IMR-90 (cell line): ENCODE data around the gene TJAP1. TPM values are rescaled to one million over a fixed set of nuclear protein-coding genes. Genes with fewer than 3 reads are reported as not detected.

Experiments used
- ATAC-seq: fragments of 200-7000 bp; cut with Tn5 transposase; 2 replicates; pipeline ENCODE4 v1.9.1; 2020; ENCODE audit warnings: low read depth, mild to moderate bottlenecking, moderate library complexity
- BruUV-seq: library from RNA; stranded (reverse); fragments of 400-500 nt; replicated peaks from 2 replicates; lab custom pipeline; 2021; lab: Mats Ljungman, UMichigan
- CTCF ChIA-PET: fragments of 300-600 bp; formaldehyde crosslinking; extraction: SDS; loops from one replicate; lab custom pipeline; 2021; ENCODE audit warnings: antibody characterized with exemption; lab: Yijun Ruan, JAX
- POLR2A ChIA-PET: fragments of 300-600 bp; sonication (Branson Sonifier 250); formaldehyde crosslinking; loops from one replicate; lab custom pipeline; 2022; ENCODE audit warnings: antibody characterized with exemption; ENCODE audit not compliant: unreplicated experiment; lab: Charles Lee
- DNase-seq: peaks from one replicate; pipeline ENCODE4 v3.0.0; 2013
- H2AFZ ChIP-seq: replicated peaks from 2 replicates; pipeline ENCODE3; 2013; ENCODE audit warnings: low read length, mild to moderate bottlenecking; ENCODE audit not compliant: poor library complexity
- H2AK5ac ChIP-seq: 2 replicates; pipeline ENCODE4 v1.6.1; 2013; ENCODE audit warnings: low read depth, low read length, inconsistent platforms
- H2AK9ac ChIP-seq: replicated peaks from 2 replicates; pipeline ENCODE3; 2013; ENCODE audit warnings: mild to moderate bottlenecking, low read depth, low read length, moderate library complexity; ENCODE audit not compliant: poor library complexity
- H2BK120ac ChIP-seq: 2 replicates; pipeline ENCODE4 v1.6.1; 2013; ENCODE audit warnings: low read depth, low read length, inconsistent platforms
- H2BK15ac ChIP-seq: 3 replicates; pipeline ENCODE4 v1.6.1; 2013; ENCODE audit warnings: low read depth, low read length, inconsistent platforms
- H2BK20ac ChIP-seq: 2 replicates; pipeline ENCODE4 v1.6.1; 2013; ENCODE audit warnings: low read depth, mild to moderate bottlenecking, inconsistent platforms, low read length, moderate library complexity
- H2BK5ac ChIP-seq: 2 replicates; pipeline ENCODE4 v1.6.1; 2013; ENCODE audit warnings: mild to moderate bottlenecking, low read depth, low read length, inconsistent platforms; ENCODE audit not compliant: poor library complexity, severe bottlenecking
- H3K14ac ChIP-seq: replicated peaks from 2 replicates; pipeline ENCODE4 v1.6.1; 2013; ENCODE audit warnings: low read depth, low read length, inconsistent platforms
- H3K18ac ChIP-seq: 2 replicates; pipeline ENCODE4 v1.6.1; 2013; ENCODE audit warnings: low read depth, low read length, control low read depth
- H3K23ac ChIP-seq: 2 replicates; pipeline ENCODE4 v1.6.1; 2013; ENCODE audit warnings: low read depth, low read length, inconsistent platforms
- H3K27ac ChIP-seq: 2 replicates; pipeline ENCODE4 v1.5.1; 2013; ENCODE audit warnings: mild to moderate bottlenecking, control low read depth, low read length; ENCODE audit not compliant: insufficient read depth
- H3K27me3 ChIP-seq: 2 replicates; pipeline ENCODE4 v1.6.1; 2013; ENCODE audit warnings: low read length; ENCODE audit not compliant: control insufficient read depth, insufficient read depth
- H3K36me3 ChIP-seq: 2 replicates; pipeline ENCODE4 v1.6.1; 2013; ENCODE audit warnings: low read length, mixed read lengths; ENCODE audit not compliant: control insufficient read depth, insufficient read depth
- H3K4ac ChIP-seq: 2 replicates; pipeline ENCODE4 v1.6.1; 2013; ENCODE audit warnings: low read depth, low read length, inconsistent platforms
- H3K4me1 ChIP-seq: 2 replicates; pipeline ENCODE4 v1.6.1; 2013; ENCODE audit warnings: low read length, mixed read lengths; ENCODE audit not compliant: control insufficient read depth, insufficient read depth
- H3K4me2 ChIP-seq: 2 replicates; pipeline ENCODE4 v1.6.1; 2013; ENCODE audit warnings: low read depth, mild to moderate bottlenecking, control low read depth, low read length, moderate library complexity
- H3K4me3 ChIP-seq: 2 replicates; pipeline ENCODE4 v1.5.1; 2013; ENCODE audit warnings: low read depth, mild to moderate bottlenecking, control low read depth, low read length, moderate library complexity; ENCODE audit not compliant: insufficient read depth
- H3K56ac ChIP-seq: 2 replicates; pipeline ENCODE4 v1.6.1; 2013; ENCODE audit warnings: low read length, inconsistent platforms; ENCODE audit not compliant: insufficient read depth; ENCODE audit errors: extremely low read depth
- H3K79me1 ChIP-seq, 2 experiments: 2 replicates each; pipeline ENCODE4 v1.6.1; 2013; ENCODE audit warnings: low read length in 2 of 2, inconsistent platforms in 1 of 2, low read depth in 1 of 2
- H3K9ac ChIP-seq: 2 replicates; pipeline ENCODE4 v1.6.1; 2013; ENCODE audit warnings: low read depth, low read length, control low read depth
- H3K9me1 ChIP-seq: 2 replicates; pipeline ENCODE4 v1.6.1; 2013; ENCODE audit warnings: low read length, inconsistent platforms; ENCODE audit not compliant: insufficient read depth
- H3K9me3 ChIP-seq: 2 replicates; pipeline ENCODE4 v1.6.1; 2013; ENCODE audit warnings: low read length; ENCODE audit not compliant: control insufficient read depth, insufficient read depth
- H4K20me1 ChIP-seq: 2 replicates; pipeline ENCODE4 v1.6.1; 2013; ENCODE audit warnings: low read length, inconsistent platforms; ENCODE audit not compliant: insufficient read depth
- H4K5ac ChIP-seq: 2 replicates; pipeline ENCODE4 v1.6.1; 2013; ENCODE audit warnings: mild to moderate bottlenecking, low read depth, low read length, control low read depth
- H4K8ac ChIP-seq, 2 experiments: 2 replicates each; pipeline ENCODE4 v1.6.1; 2013; ENCODE audit warnings: low read depth in 2 of 2, low read length in 2 of 2, control low read depth in 1 of 2, inconsistent platforms in 1 of 2
- H4K91ac ChIP-seq: 2 replicates; pipeline ENCODE4 v1.6.1; 2013; ENCODE audit warnings: low read depth, low read length, inconsistent platforms; ENCODE audit not compliant: insufficient read depth
- BHLHE40 ChIP-seq: fragments of 150-350 bp; IDR thresholded peaks from 2 replicates; pipeline ENCODE4 v1.6.1; 2016; ENCODE audit warnings: mild to moderate bottlenecking, low read depth, low read length
- CEBPB ChIP-seq: IDR thresholded peaks from 2 replicates; pipeline ENCODE4 v1.6.1; 2012; ENCODE audit warnings: low read depth, low read length, improper control_type of control experiment
- CHD1 ChIP-seq: IDR thresholded peaks from 2 replicates; pipeline ENCODE4 v1.6.1; 2012; ENCODE audit warnings: low read depth, low read length, improper control_type of control experiment
- FOS ChIP-seq: fragments of 150-350 bp; IDR thresholded peaks from 2 replicates; pipeline ENCODE4 v1.6.1; 2016; ENCODE audit warnings: low read depth, low read length
- MAFK ChIP-seq: IDR thresholded peaks from 2 replicates; pipeline ENCODE4 v1.6.1; 2012; ENCODE audit warnings: low read depth, low read length, improper control_type of control experiment
- MAZ ChIP-seq: IDR thresholded peaks from 2 replicates; pipeline ENCODE4 v1.6.1; 2012; ENCODE audit warnings: low read depth, mild to moderate bottlenecking, low read length, improper control_type of control experiment, moderate library complexity, borderline replicate concordance
- MXI1 ChIP-seq: IDR thresholded peaks from 2 replicates; pipeline ENCODE4 v1.6.1; 2012; ENCODE audit warnings: low read depth, mild to moderate bottlenecking, low read length, moderate library complexity, borderline replicate concordance
- POLR2A ChIP-seq: IDR thresholded peaks from 2 replicates; pipeline ENCODE4 v1.6.1; 2012; ENCODE audit warnings: mild to moderate bottlenecking, low read depth, low read length
- RCOR1 ChIP-seq: IDR thresholded peaks from 2 replicates; pipeline ENCODE4 v1.6.1; 2012; ENCODE audit warnings: mild to moderate bottlenecking, low read length, improper control_type of control experiment; ENCODE audit not compliant: insufficient replicate concordance
- RFX5 ChIP-seq: IDR thresholded peaks from 2 replicates; pipeline ENCODE4 v1.8.0; 2012; ENCODE audit warnings: low read depth, mild to moderate bottlenecking, low read length, moderate library complexity
- SMC3 ChIP-seq: fragments of 150-350 bp; IDR thresholded peaks from 2 replicates; pipeline ENCODE4 v1.6.1; 2016; ENCODE audit warnings: low read depth, mild to moderate bottlenecking, antibody characterized with exemption, low read length, moderate library complexity
- whole genome bisulfite sequencing, 2 experiments: methylation state at CpG; one replicate each; pipeline versions ENCODE4 v1.1.5 to v1.1.7; 2013; ENCODE audit warnings: missing lambda C conversion rate in 2 of 2; ENCODE audit not compliant: insufficient read length in 1 of 2; ENCODE audit errors: extremely low coverage in 2 of 2; 5-methylcytosine and 5-hydroxymethylcytosine counted together
- dilution Hi-C: fragments of 300-500 bp; cut with HindIII; formaldehyde crosslinking; loops from one replicate; pipeline ENCODE4 v1.14.3; 2018; ENCODE audit warnings: low sequenced_read_pairs; ENCODE audit not compliant: unreplicated experiment
- in situ Hi-C: fragments of 300-500 bp; cut with MboI; formaldehyde crosslinking; loops from 3 replicates; pipeline ENCODE4 v1.14.3; 2019; ENCODE audit warnings: low sequenced_read_pairs, inconsistent platforms, mixed read lengths
- intact Hi-C: fragments of 100-400 bp; cut with micrococcal nuclease; formaldehyde crosslinking; loops from 2 replicates; pipeline ENCODE4 v1.10.0; 2022
- polyA plus RNA-seq, 3 experiments: library from polyadenylated mRNA; depleted of rRNA; stranded (reverse); fragments of >200 nt; gene quantifications; 2 replicates each; pipeline ENCODE4 v1.2.3, GENCODE V29; 2012; ENCODE audit warnings: low replicate concordance in 1 of 3
- total RNA-seq: library from RNA; depleted of rRNA; stranded (reverse); fragments of >200 nt; gene quantifications from 2 replicates; pipeline ENCODE4 v1.2.3, GENCODE V29; 2012
- TF ChIP-seq, protein P1 (sequence below): fragments of 150-350 bp; IDR thresholded peaks from 2 replicates; pipeline ENCODE4 v1.6.1; 2017; ENCODE audit warnings: mild to moderate bottlenecking, antibody characterized with exemption, low read length, low read depth
- TF ChIP-seq, protein P2 (sequence below): fragments of 150-350 bp; IDR thresholded peaks from 2 replicates; pipeline ENCODE4 v1.6.1; 2016; ENCODE audit warnings: low read depth, mild to moderate bottlenecking, low read length, moderate library complexity, borderline replicate concordance
- TF ChIP-seq, protein P3 (sequence below): conservative IDR thresholded peaks from 2 replicates; pipeline ENCODE4 v1.5.1; 2012; ENCODE audit warnings: mild to moderate bottlenecking, low read depth, low read length, improper control_type of control experiment

Gene TJAP1
- total and polyA plus RNA-seq, 2 of the 4 experiments (the other 2 are of a cell fraction) = 12.2 to 34.2 TPM

DNA sequence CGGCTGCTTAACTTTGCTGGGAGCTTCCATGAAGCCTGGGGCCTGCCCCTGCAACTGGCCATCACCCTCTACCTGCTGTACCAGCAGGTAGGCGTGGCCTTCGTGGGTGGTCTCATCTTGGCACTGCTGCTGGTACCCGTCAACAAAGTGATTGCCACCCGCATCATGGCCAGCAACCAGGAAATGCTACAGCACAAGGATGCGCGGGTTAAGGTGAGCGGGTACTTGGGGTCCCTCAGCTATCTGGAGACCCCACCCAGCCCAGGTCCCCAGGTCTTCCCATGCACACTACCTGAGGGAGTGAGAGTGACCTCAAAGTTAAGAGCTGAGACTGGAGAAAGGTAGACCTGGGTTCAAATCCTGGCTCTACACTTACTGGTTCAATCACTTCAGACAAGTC lies 44.2 kb upstream of the TJAP1 start:
- Histone ChIP-seq H3K4me3 (no peak overlapping the region), H2BK120ac (no peak overlapping the region), H4K8ac (no peak overlapping the region), H2AK5ac (no peak overlapping the region), H3K4me2 (no peak overlapping the region), H3K9ac (no peak overlapping the region), H2BK15ac (no peak overlapping the region), H3K9me3 (no peaks in the 10 kb centered on the region), H4K20me1 (no peaks in the 10 kb centered on the region; the same call in 1 of the 2 replicates), H2AFZ (no peak overlapping the region), H3K4ac (no peak overlapping the region), H3K18ac (no peak overlapping the region), H3K56ac (no peak overlapping the region), H2BK5ac (no peak overlapping the region), H3K27me3 (no peaks in the 10 kb centered on the region), H4K5ac (no peak overlapping the region), H2BK20ac (no peak overlapping the region), H3K23ac (no peak overlapping the region), H3K79me1 (peaks cover 19 to 31% of the 10 kb centered on the region in 2 experiments), H3K27ac (no peak overlapping the region), H3K4me1 (peaks cover 19% of the 10 kb centered on the region), H4K91ac (no peak overlapping the region), H3K9me1 (peaks cover 24% of the 10 kb centered on the region; the same call in 1 of the 2 replicates), H2AK9ac (no peak overlapping the region), H3K14ac (no peak overlapping the region), H3K36me3 (peaks cover 17% of the 10 kb centered on the region)
- DNase-seq (no peak), ATAC-seq (no peak)
- WGBS, 2 experiments = 70% methylated on average over 2 of the region's 8 CpGs; no CpG with 5 or more reads in 1 of the 2 experiments
- intact Hi-C loops (no loop called here), in situ Hi-C loops (no loop called here), dilution Hi-C loops (no loop called here)
- TF ChIP-seq, protein P1, sequence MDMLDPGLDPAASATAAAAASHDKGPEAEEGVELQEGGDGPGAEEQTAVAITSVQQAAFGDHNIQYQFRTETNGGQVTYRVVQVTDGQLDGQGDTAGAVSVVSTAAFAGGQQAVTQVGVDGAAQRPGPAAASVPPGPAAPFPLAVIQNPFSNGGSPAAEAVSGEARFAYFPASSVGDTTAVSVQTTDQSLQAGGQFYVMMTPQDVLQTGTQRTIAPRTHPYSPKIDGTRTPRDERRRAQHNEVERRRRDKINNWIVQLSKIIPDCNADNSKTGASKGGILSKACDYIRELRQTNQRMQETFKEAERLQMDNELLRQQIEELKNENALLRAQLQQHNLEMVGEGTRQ = no peak
- TF ChIP-seq MAFK (no peak), RCOR1 (no peak), FOS (no peak), POLR2A (no peak), CHD1 (no peak), MXI1 (no peak), BHLHE40 (no peak), CEBPB (no peak), SMC3 (no peak), RFX5 (no peak), MAZ (no peak)
- TF ChIP-seq, protein P2, sequence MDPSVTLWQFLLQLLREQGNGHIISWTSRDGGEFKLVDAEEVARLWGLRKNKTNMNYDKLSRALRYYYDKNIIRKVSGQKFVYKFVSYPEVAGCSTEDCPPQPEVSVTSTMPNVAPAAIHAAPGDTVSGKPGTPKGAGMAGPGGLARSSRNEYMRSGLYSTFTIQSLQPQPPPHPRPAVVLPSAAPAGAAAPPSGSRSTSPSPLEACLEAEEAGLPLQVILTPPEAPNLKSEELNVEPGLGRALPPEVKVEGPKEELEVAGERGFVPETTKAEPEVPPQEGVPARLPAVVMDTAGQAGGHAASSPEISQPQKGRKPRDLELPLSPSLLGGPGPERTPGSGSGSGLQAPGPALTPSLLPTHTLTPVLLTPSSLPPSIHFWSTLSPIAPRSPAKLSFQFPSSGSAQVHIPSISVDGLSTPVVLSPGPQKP = no peak
- TF ChIP-seq, protein P3, sequence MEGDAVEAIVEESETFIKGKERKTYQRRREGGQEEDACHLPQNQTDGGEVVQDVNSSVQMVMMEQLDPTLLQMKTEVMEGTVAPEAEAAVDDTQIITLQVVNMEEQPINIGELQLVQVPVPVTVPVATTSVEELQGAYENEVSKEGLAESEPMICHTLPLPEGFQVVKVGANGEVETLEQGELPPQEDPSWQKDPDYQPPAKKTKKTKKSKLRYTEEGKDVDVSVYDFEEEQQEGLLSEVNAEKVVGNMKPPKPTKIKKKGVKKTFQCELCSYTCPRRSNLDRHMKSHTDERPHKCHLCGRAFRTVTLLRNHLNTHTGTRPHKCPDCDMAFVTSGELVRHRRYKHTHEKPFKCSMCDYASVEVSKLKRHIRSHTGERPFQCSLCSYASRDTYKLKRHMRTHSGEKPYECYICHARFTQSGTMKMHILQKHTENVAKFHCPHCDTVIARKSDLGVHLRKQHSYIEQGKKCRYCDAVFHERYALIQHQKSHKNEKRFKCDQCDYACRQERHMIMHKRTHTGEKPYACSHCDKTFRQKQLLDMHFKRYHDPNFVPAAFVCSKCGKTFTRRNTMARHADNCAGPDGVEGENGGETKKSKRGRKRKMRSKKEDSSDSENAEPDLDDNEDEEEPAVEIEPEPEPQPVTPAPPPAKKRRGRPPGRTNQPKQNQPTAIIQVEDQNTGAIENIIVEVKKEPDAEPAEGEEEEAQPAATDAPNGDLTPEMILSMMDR = no peak
- ChIA-PET CTCF (no interaction called here), POLR2A (no interaction called here)
- BruUV-seq = no TSS peak
